Parathyroid adenoma (tissue), 2 donors: ENCODE data around the gene FILIP1.
"Not testable (repeated sequence)": the region's sequence is repeated elsewhere in the genome, so short reads cannot be mapped to it uniquely, and the experiment has no call there.

Experiments used
- H2AFZ ChIP-seq: fragments of 300-600 bp; sonication (generic); one replicate; pipeline ENCODE4 v1.7.0; 2017; ENCODE audit warnings: antibody characterized with exemption, mild to moderate bottlenecking
- H3K27ac ChIP-seq: fragments of 300-600 bp; sonication (generic); one replicate; pipeline ENCODE4 v1.7.0; 2017
- H3K27me3 ChIP-seq: fragments of 300-600 bp; sonication (generic); one replicate; pipeline ENCODE4 v1.7.0; 2017; ENCODE audit warnings: low read length; ENCODE audit not compliant: control insufficient read depth, insufficient read depth
- H3K36me3 ChIP-seq: fragments of 300-600 bp; sonication (generic); one replicate; pipeline ENCODE4 v1.7.0; 2017; ENCODE audit warnings: low read length; ENCODE audit not compliant: control insufficient read depth, insufficient read depth
- H3K4me1 ChIP-seq: fragments of 300-600 bp; sonication (generic); one replicate; pipeline ENCODE4 v1.7.0; 2017; ENCODE audit warnings: control low read depth
- H3K4me2 ChIP-seq: fragments of 300-600 bp; sonication (generic); one replicate; pipeline ENCODE4 v1.7.0; 2017; ENCODE audit warnings: low read length
- H3K4me3 ChIP-seq: fragments of 300-600 bp; sonication (generic); one replicate; pipeline ENCODE4 v1.7.0; 2017; ENCODE audit warnings: low read depth, low read length
- H3K79me2 ChIP-seq: fragments of 300-600 bp; sonication (generic); one replicate; pipeline ENCODE4 v1.7.0; 2017; ENCODE audit warnings: control low read depth
- H3K9ac ChIP-seq: fragments of 300-600 bp; sonication (generic); one replicate; pipeline ENCODE4 v1.7.0; 2017; ENCODE audit warnings: mild to moderate bottlenecking
- H3K9me3 ChIP-seq: fragments of 300-600 bp; sonication (generic); one replicate; pipeline ENCODE4 v1.7.0; 2017; ENCODE audit warnings: low read length; ENCODE audit not compliant: control insufficient read depth
- TF ChIP-seq, protein P1 (sequence below): fragments of 300-600 bp; sonication (generic); IDR thresholded peaks from one replicate; pipeline ENCODE4 v1.7.0; 2017; ENCODE audit warnings: antibody characterized with exemption, mild to moderate bottlenecking
- donor health status: primary hyperparathyroidism.

Gene FILIP1

DNA sequence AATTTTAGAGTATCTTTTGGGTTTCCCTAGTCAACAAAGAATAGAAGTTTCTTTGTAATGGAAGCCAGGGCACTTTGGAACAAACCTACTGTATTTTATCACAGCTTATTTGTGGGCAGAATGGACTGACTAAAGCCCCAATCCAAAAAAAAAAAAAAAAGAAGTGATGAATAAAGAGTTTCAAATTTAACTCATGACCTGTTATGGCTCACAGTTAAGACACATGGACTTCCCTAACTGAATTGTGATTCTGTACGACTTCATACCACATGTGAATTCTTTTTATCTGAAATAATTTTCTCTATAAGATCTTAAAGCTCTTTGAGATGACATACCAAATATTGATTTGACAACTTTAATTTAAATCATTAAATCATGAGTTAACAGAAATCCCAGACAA lies 77.2 kb downstream of the FILIP1 start:
- H2AFZ ChIP-seq: no peak overlapping the region
- peaks cover 5% of the 10 kb centered on the region for H3K4me1 ChIP-seq
- no peak overlapping the region for H3K9ac ChIP-seq
- H3K4me2 ChIP-seq: no peak overlapping the region
- H3K4me3 ChIP-seq: no peak overlapping the region
- no peaks in the 10 kb centered on the region for H3K9me3 ChIP-seq
- TF ChIP-seq, protein P1, sequence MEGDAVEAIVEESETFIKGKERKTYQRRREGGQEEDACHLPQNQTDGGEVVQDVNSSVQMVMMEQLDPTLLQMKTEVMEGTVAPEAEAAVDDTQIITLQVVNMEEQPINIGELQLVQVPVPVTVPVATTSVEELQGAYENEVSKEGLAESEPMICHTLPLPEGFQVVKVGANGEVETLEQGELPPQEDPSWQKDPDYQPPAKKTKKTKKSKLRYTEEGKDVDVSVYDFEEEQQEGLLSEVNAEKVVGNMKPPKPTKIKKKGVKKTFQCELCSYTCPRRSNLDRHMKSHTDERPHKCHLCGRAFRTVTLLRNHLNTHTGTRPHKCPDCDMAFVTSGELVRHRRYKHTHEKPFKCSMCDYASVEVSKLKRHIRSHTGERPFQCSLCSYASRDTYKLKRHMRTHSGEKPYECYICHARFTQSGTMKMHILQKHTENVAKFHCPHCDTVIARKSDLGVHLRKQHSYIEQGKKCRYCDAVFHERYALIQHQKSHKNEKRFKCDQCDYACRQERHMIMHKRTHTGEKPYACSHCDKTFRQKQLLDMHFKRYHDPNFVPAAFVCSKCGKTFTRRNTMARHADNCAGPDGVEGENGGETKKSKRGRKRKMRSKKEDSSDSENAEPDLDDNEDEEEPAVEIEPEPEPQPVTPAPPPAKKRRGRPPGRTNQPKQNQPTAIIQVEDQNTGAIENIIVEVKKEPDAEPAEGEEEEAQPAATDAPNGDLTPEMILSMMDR: no peak
- no peaks in the 10 kb centered on the region for H3K36me3 ChIP-seq
- H3K79me2 ChIP-seq: no peaks in the 10 kb centered on the region
- no peak overlapping the region for H3K27ac ChIP-seq
- H3K27me3 ChIP-seq: no peaks in the 10 kb centered on the region

DNA sequence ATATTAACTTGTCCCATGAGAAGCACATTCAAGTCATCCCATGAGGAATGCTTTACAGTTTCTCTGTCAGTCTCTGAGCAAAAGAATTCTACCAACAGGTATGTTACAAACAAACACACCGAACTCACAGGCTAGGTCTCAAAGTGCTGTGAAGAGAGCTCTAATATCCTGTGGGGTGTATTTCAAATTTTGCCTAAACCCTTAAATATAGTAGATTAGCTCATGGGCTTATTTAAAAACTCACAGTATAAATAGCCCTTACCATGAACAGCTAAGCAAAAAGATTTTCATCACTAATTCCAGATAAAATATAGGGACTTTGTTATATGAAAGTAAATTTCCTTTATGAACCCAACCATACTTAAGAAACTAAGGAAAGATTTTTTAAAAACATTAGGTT lies 77.8 kb downstream of the FILIP1 start:
- Histone ChIP-seq H3K4me3 (no peak overlapping the region), H2AFZ (no peak overlapping the region), H3K4me2 (no peak overlapping the region), H3K27ac (no peak overlapping the region), H3K79me2 (no peaks in the 10 kb centered on the region), H3K9ac (no peak overlapping the region), H3K4me1 (peaks cover 5% of the 10 kb centered on the region), H3K36me3 (no peaks in the 10 kb centered on the region), H3K27me3 (no peaks in the 10 kb centered on the region), H3K9me3 (no peaks in the 10 kb centered on the region)
- TF ChIP-seq, protein P1: no peak

DNA sequence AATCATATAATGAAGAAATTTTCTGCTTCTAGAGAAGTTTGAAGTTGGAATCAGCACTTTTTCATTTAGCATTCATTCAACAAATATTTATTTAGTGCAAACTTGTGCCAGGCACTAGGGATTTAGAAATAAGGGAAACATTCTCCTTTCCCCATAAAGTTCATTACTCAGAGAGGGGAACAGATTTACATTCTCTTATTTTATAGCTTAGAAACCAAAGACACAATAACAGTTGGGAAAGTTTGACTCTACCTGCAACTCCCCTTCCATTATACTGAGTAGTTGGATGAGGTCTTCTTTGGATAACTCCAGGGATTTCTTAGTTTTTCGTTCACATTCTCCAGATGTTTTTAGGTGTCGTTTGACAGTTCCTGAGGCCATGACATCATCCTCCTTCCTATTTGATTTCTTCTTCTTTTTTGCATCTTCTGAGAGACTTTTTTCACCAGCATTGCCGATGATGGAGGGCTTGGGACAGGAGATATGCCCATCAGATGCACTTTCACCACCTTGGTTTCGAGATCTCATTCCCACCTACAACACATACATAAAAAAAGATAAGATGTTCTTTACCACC lies 79.1 kb downstream of the FILIP1 start:
- no peak overlapping the region for H2AFZ ChIP-seq
- no peaks in the 10 kb centered on the region for H3K36me3 ChIP-seq
- TF ChIP-seq, protein P1: no peak
- H3K27me3 ChIP-seq: no peaks in the 10 kb centered on the region
- no peak overlapping the region for H3K27ac ChIP-seq
- H3K4me1 ChIP-seq: peaks cover 5% of the 10 kb centered on the region
- H3K4me3 ChIP-seq: no peak overlapping the region
- no peaks in the 10 kb centered on the region for H3K79me2 ChIP-seq
- no peak overlapping the region for H3K4me2 ChIP-seq
- H3K9me3 ChIP-seq: no peaks in the 10 kb centered on the region
- H3K9ac ChIP-seq: no peak overlapping the region

DNA sequence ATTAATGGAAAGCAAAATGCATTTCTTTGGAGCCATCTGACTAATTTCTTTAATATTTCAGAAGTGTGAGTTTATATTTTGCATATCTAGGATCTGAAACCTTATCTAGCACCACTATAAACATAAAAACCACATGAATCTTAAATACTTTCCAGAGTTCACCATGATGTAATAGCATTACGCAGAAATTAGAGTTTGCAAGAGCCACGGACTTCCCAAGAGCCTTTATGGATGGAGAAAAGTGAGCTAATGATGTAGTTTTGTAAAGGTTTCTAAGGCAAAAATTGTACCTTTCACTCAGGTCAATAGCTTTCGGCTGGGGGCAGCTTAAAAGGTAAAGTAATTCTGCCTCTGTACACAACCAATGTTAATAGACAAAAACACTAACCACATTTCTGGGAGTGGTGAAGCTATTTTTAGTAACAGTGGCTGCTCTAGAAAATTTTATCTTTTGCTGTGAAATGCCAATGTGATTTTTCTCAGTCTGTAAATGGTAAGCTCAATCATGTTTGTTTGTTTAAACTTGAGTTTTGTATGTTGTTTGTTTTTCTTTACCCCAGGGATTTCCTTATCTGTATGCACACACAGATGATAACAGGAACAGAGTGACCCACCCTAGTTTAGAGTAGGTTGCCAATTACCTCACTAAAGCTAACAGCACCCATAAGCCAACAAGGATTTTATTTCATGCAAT lies 80.5 kb downstream of the FILIP1 start:
- TF ChIP-seq, protein P1: no peak
- peak overlapping the region; percentile 5 for H3K4me2 ChIP-seq
- no peaks in the 10 kb centered on the region for H3K27me3 ChIP-seq
- peak overlapping the region; percentile 2 for H2AFZ ChIP-seq
- no peaks in the 10 kb centered on the region for H3K36me3 ChIP-seq
- H3K4me3 ChIP-seq: no peak overlapping the region
- H3K27ac ChIP-seq: no peak overlapping the region
- no peaks in the 10 kb centered on the region for H3K9me3 ChIP-seq
- H3K4me1 ChIP-seq: peaks cover 5% of the 10 kb centered on the region
- no peaks in the 10 kb centered on the region for H3K79me2 ChIP-seq
- no peak overlapping the region for H3K9ac ChIP-seq

DNA sequence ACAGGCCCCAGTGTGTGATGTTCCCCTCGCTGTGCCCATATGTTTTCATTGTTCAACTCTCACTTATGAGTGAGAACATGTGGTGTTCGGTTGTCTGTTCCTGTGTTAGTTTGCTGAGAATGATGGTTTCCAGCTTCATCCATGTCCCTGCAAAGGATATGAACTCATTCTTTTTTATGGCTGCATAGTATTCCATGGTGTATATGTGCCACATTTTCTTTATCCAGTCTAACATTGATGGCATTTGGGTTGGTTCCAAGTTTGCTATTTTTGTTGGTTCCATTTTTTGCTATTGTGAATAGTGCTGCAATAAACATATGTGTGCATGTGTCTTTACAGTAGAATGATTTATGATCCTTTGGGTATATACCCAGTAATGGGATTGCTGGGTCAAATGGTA lies 83.0 kb downstream of the FILIP1 start:
- not testable (repeated sequence) for H3K36me3 ChIP-seq, H3K79me2 ChIP-seq, H2AFZ ChIP-seq, H3K4me1 ChIP-seq, H3K9me3 ChIP-seq, H3K27ac ChIP-seq, H3K4me3 ChIP-seq, H3K27me3 ChIP-seq, H3K9ac ChIP-seq, H3K4me2 ChIP-seq
